H9 (cell line): ENCODE measurements around the gene NTRK2. TPM values are rescaled to one million over a fixed set of nuclear protein-coding genes. Genes with fewer than 3 reads are reported as not detected.

ENCODE experiments used
- DNase-seq: peaks from one replicate; pipeline ENCODE4 v3.0.0-alpha.2; 2017
- H2AFZ ChIP-seq: one replicate; pipeline ENCODE4 v1.6.1; 2013; ENCODE audit warnings: mild to moderate bottlenecking, low read length, control low read depth, moderate library complexity
- H2AK5ac ChIP-seq: 2 replicates; pipeline ENCODE4 v1.6.1; 2013; ENCODE audit warnings: low read length, control low read depth, mixed read lengths; ENCODE audit not compliant: insufficient read length
- H2BK120ac ChIP-seq: one replicate; pipeline ENCODE4 v1.6.1; 2013; ENCODE audit warnings: low read depth, mild to moderate bottlenecking, low read length, control low read depth, inconsistent platforms; ENCODE audit not compliant: poor library complexity, severe bottlenecking
- H2BK12ac ChIP-seq: 2 replicates; pipeline ENCODE4 v1.6.1; 2013; ENCODE audit warnings: low read length, control low read depth, mixed read lengths, low read depth; ENCODE audit not compliant: insufficient read length
- H2BK15ac ChIP-seq: 2 replicates; pipeline ENCODE4 v1.6.1; 2013; ENCODE audit warnings: low read depth, low read length, control low read depth
- H2BK20ac ChIP-seq: one replicate; pipeline ENCODE4 v1.6.1; 2013; ENCODE audit warnings: low read depth, mild to moderate bottlenecking, low read length, control low read depth, inconsistent platforms; ENCODE audit not compliant: poor library complexity, severe bottlenecking
- H2BK5ac ChIP-seq: 2 replicates; pipeline ENCODE4 v1.6.1; 2013; ENCODE audit warnings: low read length, control low read depth, mixed read lengths; ENCODE audit not compliant: insufficient read length
- H3K14ac ChIP-seq: 2 replicates; pipeline ENCODE4 v1.6.1; 2013; ENCODE audit warnings: low read length, control low read depth; ENCODE audit not compliant: insufficient read depth
- H3K18ac ChIP-seq: 2 replicates; pipeline ENCODE4 v1.6.1; 2013; ENCODE audit warnings: low read depth, mild to moderate bottlenecking, mixed read lengths, low read length, control low read depth; ENCODE audit not compliant: insufficient read length
- H3K23ac ChIP-seq: 2 replicates; pipeline ENCODE4 v1.6.1; 2013; ENCODE audit warnings: low read length, control low read depth, mixed read lengths, low read depth; ENCODE audit not compliant: insufficient read length
- H3K23me2 ChIP-seq: 2 replicates; pipeline ENCODE4 v1.6.1; 2013; ENCODE audit warnings: low read depth, mild to moderate bottlenecking, mixed read lengths, low read length, control low read depth; ENCODE audit not compliant: insufficient read length, poor library complexity, severe bottlenecking
- H3K27ac ChIP-seq: 2 replicates; pipeline ENCODE4 v1.5.1; 2013; ENCODE audit warnings: low read length, control low read depth, mixed read lengths, low read depth; ENCODE audit not compliant: insufficient read length
- H3K27me3 ChIP-seq: 2 replicates; pipeline ENCODE4 v1.6.1; 2013; ENCODE audit warnings: low read length, control low read depth, inconsistent platforms; ENCODE audit not compliant: insufficient read depth
- H3K4ac ChIP-seq: 2 replicates; pipeline ENCODE4 v1.6.1; 2013; ENCODE audit warnings: low read depth, mild to moderate bottlenecking, control low read depth, inconsistent platforms, low read length, moderate library complexity
- H3K4me1 ChIP-seq: 2 replicates; pipeline ENCODE4 v1.6.1; 2013; ENCODE audit warnings: low read length, control low read depth, inconsistent platforms; ENCODE audit not compliant: insufficient read depth
- H3K4me2 ChIP-seq: 2 replicates; pipeline ENCODE4 v1.6.1; 2013; ENCODE audit warnings: low read length, control low read depth, mixed read lengths; ENCODE audit not compliant: insufficient read length, insufficient read depth
- H3K56ac ChIP-seq: 2 replicates; pipeline ENCODE4 v1.6.1; 2013; ENCODE audit warnings: low read depth, mild to moderate bottlenecking, mixed read lengths, low read length, control low read depth; ENCODE audit not compliant: insufficient read length
- H3K79me1 ChIP-seq: 2 replicates; pipeline ENCODE4 v1.6.1; 2013; ENCODE audit warnings: low read depth, mild to moderate bottlenecking, moderate library complexity, low read length, control low read depth, inconsistent platforms; ENCODE audit not compliant: insufficient read depth, poor library complexity, severe bottlenecking
- H3K79me2 ChIP-seq: 2 replicates; pipeline ENCODE4 v1.6.1; 2013; ENCODE audit warnings: low read length, control low read depth, inconsistent platforms; ENCODE audit not compliant: insufficient read depth
- H3K9ac ChIP-seq: 2 replicates; pipeline ENCODE4 v1.6.1; 2013; ENCODE audit warnings: low read length, control low read depth, mixed read lengths; ENCODE audit not compliant: insufficient read length; ENCODE audit errors: extremely low read depth
- H3K9me3 ChIP-seq: one replicate; pipeline ENCODE4 v1.6.1; 2013; ENCODE audit warnings: low read depth, low read length, inconsistent platforms; ENCODE audit not compliant: control insufficient read depth
- H3T11ph ChIP-seq: one replicate; pipeline ENCODE4 v1.6.1; 2013; ENCODE audit warnings: mild to moderate bottlenecking, low read length, control low read depth, inconsistent platforms
- H4K20me1 ChIP-seq: one replicate; pipeline ENCODE4 v1.6.1; 2013; ENCODE audit not compliant: control insufficient read depth, insufficient read length, insufficient read depth
- H4K5ac ChIP-seq: 2 replicates; pipeline ENCODE4 v1.6.1; 2013; ENCODE audit warnings: low read depth, mild to moderate bottlenecking, mixed read lengths, low read length, control low read depth; ENCODE audit not compliant: insufficient read length
- H4K8ac ChIP-seq: replicated peaks from 2 replicates; pipeline ENCODE4 v1.6.1; 2013; ENCODE audit warnings: low read length, control low read depth, mixed read lengths, low read depth; ENCODE audit not compliant: insufficient read length
- H4K91ac ChIP-seq: 2 replicates; pipeline ENCODE4 v1.6.1; 2013; ENCODE audit warnings: low read depth, mild to moderate bottlenecking, moderate library complexity, mixed read lengths, low read length, control low read depth; ENCODE audit not compliant: insufficient read length
- H3K27ac Mint-ChIP-seq, 3 experiments: 2 replicates in 2 of 3; 3 replicates in 1 of 3; pipeline ENCODE4 v1.8.0; 2020 to 2021; ENCODE audit warnings: mixed read lengths in 3 of 3, mild to moderate bottlenecking in 1 of 3, moderate library complexity in 1 of 3
- H3K27me3 Mint-ChIP-seq: 2 replicates; pipeline ENCODE4 v1.8.0; 2021; ENCODE audit warnings: low read depth, mild to moderate bottlenecking, moderate library complexity, mixed read lengths
- H3K36me3 Mint-ChIP-seq, 3 experiments: 2 replicates in 2 of 3; 3 replicates in 1 of 3; pipeline ENCODE4 v1.8.0; 2020 to 2021; ENCODE audit warnings: low read depth in 3 of 3, mixed read lengths in 3 of 3; ENCODE audit not compliant: insufficient read depth in 1 of 3
- H3K4me1 Mint-ChIP-seq, 2 experiments: 2 replicates each; pipeline ENCODE4 v1.8.0; 2020; ENCODE audit warnings: mixed read lengths in 2 of 2
- H3K4me3 Mint-ChIP-seq, 2 experiments: 2 replicates in 1 of 2; 3 replicates in 1 of 2; pipeline ENCODE4 v1.8.0; 2020 to 2021; ENCODE audit warnings: mild to moderate bottlenecking in 2 of 2, mixed read lengths in 2 of 2, moderate library complexity in 1 of 2
- H3K9me3 Mint-ChIP-seq, 2 experiments: 2 replicates in 1 of 2; 3 replicates in 1 of 2; pipeline ENCODE4 v1.8.0; 2020; ENCODE audit warnings: mild to moderate bottlenecking in 2 of 2, mixed read lengths in 2 of 2, moderate library complexity in 1 of 2
- WGBS: extraction: QIAGEN DNeasy Blood & Tissue Kit; methylation state at CpG from one replicate; pipeline ENCODE4 v1.1.7; 2013; ENCODE audit warnings: missing lambda C conversion rate, low lambda C conversion rate, mixed read lengths; ENCODE audit not compliant: insufficient read length; ENCODE audit errors: extremely low coverage; 5-methylcytosine and 5-hydroxymethylcytosine counted together
- total RNA-seq: library from RNA; stranded (reverse); gene quantifications from 2 replicates; pipeline ENCODE4 v1.2.1, GENCODE V29; 2021
- TF ChIP-seq, protein P1 (sequence below): fragments of 200-600 bp; sonication (generic); conservative IDR thresholded peaks from 3 replicates; pipeline ENCODE4 v1.8.0; 2021; ENCODE audit warnings: antibody characterized with exemption, mild to moderate bottlenecking

The NTRK2 gene
- total RNA-seq, 1 experiment from 2014 or later, result 0.02 TPM

DNA sequence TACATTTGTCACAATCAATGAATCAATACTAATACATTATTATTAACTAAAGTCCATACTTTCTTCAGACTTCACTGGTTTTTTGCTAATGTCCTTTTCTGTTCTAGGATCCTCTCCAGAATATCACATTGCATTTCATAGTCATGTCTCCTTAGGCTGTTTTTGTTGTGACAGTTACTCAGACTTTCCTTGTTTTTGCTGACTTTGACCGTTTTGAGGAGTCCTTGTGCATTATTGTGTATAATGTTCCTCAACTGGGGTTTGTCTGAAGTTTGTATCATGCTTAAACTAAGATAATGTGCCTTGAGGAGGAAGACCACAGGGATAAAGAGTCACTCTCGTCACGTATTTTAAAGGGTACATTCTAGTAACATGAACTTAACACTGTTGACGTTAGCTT lies 376.9 kb downstream of the NTRK2 start:
- Histone ChIP-seq H2BK20ac (no peak overlapping the region), H3T11ph (no peak overlapping the region), H3K9ac (no peak overlapping the region), H3K23me2 (no peaks in the 10 kb centered on the region), H3K4me2 (no peak overlapping the region), H3K4ac (no peak overlapping the region), H3K4me1 (no peaks in the 10 kb centered on the region), H4K20me1 (no peaks in the 10 kb centered on the region), H3K56ac (no peak overlapping the region), H3K18ac (no peak overlapping the region), H2BK120ac (no peak overlapping the region), H2AFZ (no peak overlapping the region), H2BK12ac (no peak overlapping the region), H3K27ac (no peak overlapping the region), H4K8ac (no peak overlapping the region), H3K79me2 (no peaks in the 10 kb centered on the region), H2AK5ac (no peak overlapping the region), H4K5ac (no peak overlapping the region), H4K91ac (no peak overlapping the region), H3K14ac (no peak overlapping the region), H3K79me1 (no peaks in the 10 kb centered on the region), H3K9me3 (no peaks in the 10 kb centered on the region), H3K27me3 (no peaks in the 10 kb centered on the region), H3K23ac (no peak overlapping the region), H2BK15ac (no peak overlapping the region), H2BK5ac (no peak overlapping the region)
- no peaks in the 10 kb centered on the region for H3K4me1 Mint-ChIP-seq
- no peak for DNase-seq
- no peak overlapping the region for H3K27ac Mint-ChIP-seq
- H3K36me3 Mint-ChIP-seq, result peaks cover 0 to 2% (median 0%) of the 10 kb centered on the region in 3 experiments; a peak in 2 of 7 replicates
- no peaks in the 10 kb centered on the region; the same call in 1 of the 2 replicates for H3K27me3 Mint-ChIP-seq
- no peak overlapping the region for H3K4me3 Mint-ChIP-seq
- WGBS, result no CpG with 5 or more reads among the region's 4 CpGs
- TF ChIP-seq, protein P1, sequence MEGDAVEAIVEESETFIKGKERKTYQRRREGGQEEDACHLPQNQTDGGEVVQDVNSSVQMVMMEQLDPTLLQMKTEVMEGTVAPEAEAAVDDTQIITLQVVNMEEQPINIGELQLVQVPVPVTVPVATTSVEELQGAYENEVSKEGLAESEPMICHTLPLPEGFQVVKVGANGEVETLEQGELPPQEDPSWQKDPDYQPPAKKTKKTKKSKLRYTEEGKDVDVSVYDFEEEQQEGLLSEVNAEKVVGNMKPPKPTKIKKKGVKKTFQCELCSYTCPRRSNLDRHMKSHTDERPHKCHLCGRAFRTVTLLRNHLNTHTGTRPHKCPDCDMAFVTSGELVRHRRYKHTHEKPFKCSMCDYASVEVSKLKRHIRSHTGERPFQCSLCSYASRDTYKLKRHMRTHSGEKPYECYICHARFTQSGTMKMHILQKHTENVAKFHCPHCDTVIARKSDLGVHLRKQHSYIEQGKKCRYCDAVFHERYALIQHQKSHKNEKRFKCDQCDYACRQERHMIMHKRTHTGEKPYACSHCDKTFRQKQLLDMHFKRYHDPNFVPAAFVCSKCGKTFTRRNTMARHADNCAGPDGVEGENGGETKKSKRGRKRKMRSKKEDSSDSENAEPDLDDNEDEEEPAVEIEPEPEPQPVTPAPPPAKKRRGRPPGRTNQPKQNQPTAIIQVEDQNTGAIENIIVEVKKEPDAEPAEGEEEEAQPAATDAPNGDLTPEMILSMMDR, result no peak
- H3K9me3 Mint-ChIP-seq, result no peaks in the 10 kb centered on the region; a peak in 1 of 5 replicates
